Omental fat pad (tissue), 4 donors: ENCODE data around the gene SYT6. TPM values are rescaled to one million over a fixed set of nuclear protein-coding genes. Genes with fewer than 3 reads are reported as not detected.

ENCODE experiments used
- ATAC-seq: fragments of 150-250 bp; one replicate; pipeline ENCODE4 v1.9.1; 2016; ENCODE audit warnings: mild to moderate bottlenecking, moderate library complexity; ENCODE audit not compliant: low FRiP score
- DNase-seq: peaks from one replicate; pipeline ENCODE4 v3.0.0-alpha.2; 2019; ENCODE audit warnings: low spot score
- CTCF ChIP-seq, 3 donors: fragments of 450-650 bp; IDR thresholded peaks; one replicate each; pipeline ENCODE4 v1.5.1; 2016 to 2017; ENCODE audit warnings: antibody characterized with exemption in 3 of 3, mild to moderate bottlenecking in 3 of 3, moderate library complexity in 2 of 3
- total RNA-seq, 4 donors: library from RNA; depleted of rRNA; stranded (reverse); fragments of >200 nt; gene quantifications; one replicate each; pipeline ENCODE4 v1.1.0, GENCODE V29; 2016

Gene SYT6
- total RNA-seq, 4 donors from 2014 or later, result 0.84 TPM; not detected in 3

- ATAC-seq, result no peak
- DNase-seq, result no peak
- no peak for TF ChIP-seq CTCF (IDR thresholded peaks at IDR 0.05)
Measured at GRCh38 chr1:114094363-114094634, 59.4 kb downstream of the SYT6 start.

- ATAC-seq (no peak), DNase-seq (no peak)
- TF ChIP-seq CTCF (IDR thresholded peaks at IDR 0.05), result no peak
Measured at GRCh38 chr1:114093624-114094362, 59.9 kb downstream of the SYT6 start.

GRCh38 chr1:114092186-114093062, 61.2 kb downstream of the SYT6 start:
- no peak for ATAC-seq
- DNase-seq, result no peak
- no peak for TF ChIP-seq CTCF (IDR thresholded peaks at IDR 0.05)

GRCh38 chr1:114091711-114092110, 62.0 kb downstream of the SYT6 start:
- no peak for ATAC-seq
- no peak for DNase-seq
- TF ChIP-seq CTCF (IDR thresholded peaks at IDR 0.05), result no peak

- no peak for TF ChIP-seq CTCF (IDR thresholded peaks at IDR 0.05)
- no peak for DNase-seq
Measured at GRCh38 chr1:114090738-114091505, 62.7 kb downstream of the SYT6 start.

GRCh38 chr1:114089502-114090138, 64.0 kb downstream of the SYT6 start:
- DNase-seq, result no peak
- ATAC-seq, result no peak
- TF ChIP-seq CTCF (IDR thresholded peaks at IDR 0.05), result no peak

More at GRCh38 chr1:114090738-114091505, 62.7 kb downstream of the SYT6 start:
- no peak for ATAC-seq
